ENCODE measurements around the gene INSIG1.

The INSIG1 gene

GRCh38 chr7:155355745-155356144, 58.1 kb downstream of the INSIG1 start:
- no peak overlapping the region for H2AFZ ChIP-seq (ENCODE audit: low read length)
- no peak for TF ChIP-seq EZH2phosphoT487 (IDR thresholded peaks at IDR 0.05; ENCODE audit: low read length)
- no peak for TF ChIP-seq CTCF (IDR thresholded peaks at IDR 0.05; ENCODE audit: low read length)
- no peak for TF ChIP-seq EZH2 (optimal IDR thresholded peaks at IDR 0.05; ENCODE audit: low read depth, low read length)
- no peak overlapping the region for H3K4me2 ChIP-seq (ENCODE audit: low read depth, low read length)
- H3K79me2 ChIP-seq (ENCODE audit: low read length), result no peaks in the 10 kb centered on the region
- DNase-seq, result no peak
- no peaks in the 10 kb centered on the region for H3K9me2 ChIP-seq (replicated peaks; ENCODE audit: insufficient read depth, low read length)
- no peaks in the 10 kb centered on the region for H3K36me3 ChIP-seq (replicated peaks; ENCODE audit: insufficient read depth, low read length)
- no peak overlapping the region for H3K4me3 ChIP-seq (ENCODE audit: low read length)
- H3K27me3 ChIP-seq (replicated peaks; ENCODE audit: insufficient read depth, low read length), result peaks cover 77% of the 10 kb centered on the region
- H3K27ac ChIP-seq (ENCODE audit: low read length), result no peak overlapping the region
- H3K9me3 ChIP-seq (replicated peaks; ENCODE audit: insufficient read depth, low read length), result no peaks in the 10 kb centered on the region
- no peaks in the 10 kb centered on the region for H3F3A ChIP-seq (ENCODE audit: insufficient read depth, low read length)
- H3K4me1 ChIP-seq (ENCODE audit: low read length), result no peaks in the 10 kb centered on the region
- H3K9ac ChIP-seq (ENCODE audit: low read length), result no peak overlapping the region
- no peaks in the 10 kb centered on the region for H4K20me1 ChIP-seq (ENCODE audit: insufficient read depth, low read length)

- Histone ChIP-seq H3K9me3 (replicated peaks; ENCODE audit: insufficient read depth, low read length) (no peaks in the 10 kb centered on the region), H3K36me3 (replicated peaks; ENCODE audit: insufficient read depth, low read length) (no peaks in the 10 kb centered on the region), H2AFZ (ENCODE audit: low read length) (no peak overlapping the region), H3K79me2 (ENCODE audit: low read length) (no peaks in the 10 kb centered on the region), H3K9me2 (replicated peaks; ENCODE audit: insufficient read depth, low read length) (no peaks in the 10 kb centered on the region), H3K27me3 (replicated peaks; ENCODE audit: insufficient read depth, low read length) (peaks cover 77% of the 10 kb centered on the region), H3F3A (ENCODE audit: insufficient read depth, low read length) (no peaks in the 10 kb centered on the region), H3K27ac (ENCODE audit: low read length) (no peak overlapping the region), H3K4me1 (ENCODE audit: low read length) (no peaks in the 10 kb centered on the region), H3K9ac (ENCODE audit: low read length) (no peak overlapping the region), H3K4me2 (ENCODE audit: low read depth, low read length) (no peak overlapping the region), H4K20me1 (ENCODE audit: insufficient read depth, low read length) (no peaks in the 10 kb centered on the region), H3K4me3 (ENCODE audit: low read length) (no peak overlapping the region)
- no peak for TF ChIP-seq EZH2phosphoT487 (IDR thresholded peaks at IDR 0.05; ENCODE audit: low read length)
- TF ChIP-seq CTCF (IDR thresholded peaks at IDR 0.05; ENCODE audit: low read length), result peak; percentile 38
- no peak for TF ChIP-seq EZH2 (optimal IDR thresholded peaks at IDR 0.05; ENCODE audit: low read depth, low read length)
- no peak for DNase-seq
Measured at GRCh38 chr7:155356323-155357105, 58.8 kb downstream of the INSIG1 start.

- H2AFZ ChIP-seq (ENCODE audit: low read length), result no peak overlapping the region
- no peaks in the 10 kb centered on the region for H3K9me2 ChIP-seq (replicated peaks; ENCODE audit: insufficient read depth, low read length)
- H3K9me3 ChIP-seq (replicated peaks; ENCODE audit: insufficient read depth, low read length), result no peaks in the 10 kb centered on the region
- no peaks in the 10 kb centered on the region for H3K79me2 ChIP-seq (ENCODE audit: low read length)
- H3K4me2 ChIP-seq (ENCODE audit: low read depth, low read length), result no peak overlapping the region
- DNase-seq, result no peak
- no peak overlapping the region for H3K27ac ChIP-seq (ENCODE audit: low read length)
- no peaks in the 10 kb centered on the region for H3K4me1 ChIP-seq (ENCODE audit: low read length)
- H3F3A ChIP-seq (ENCODE audit: insufficient read depth, low read length), result no peaks in the 10 kb centered on the region
- peaks cover 72% of the 10 kb centered on the region for H3K27me3 ChIP-seq (replicated peaks; ENCODE audit: insufficient read depth, low read length)
- TF ChIP-seq CTCF (IDR thresholded peaks at IDR 0.05; ENCODE audit: low read length) (no peak), EZH2phosphoT487 (IDR thresholded peaks at IDR 0.05; ENCODE audit: low read length) (no peak), EZH2 (optimal IDR thresholded peaks at IDR 0.05; ENCODE audit: low read depth, low read length) (no peak)
- H3K4me3 ChIP-seq (ENCODE audit: low read length), result no peak overlapping the region
- no peaks in the 10 kb centered on the region for H3K36me3 ChIP-seq (replicated peaks; ENCODE audit: insufficient read depth, low read length)
- no peaks in the 10 kb centered on the region for H4K20me1 ChIP-seq (ENCODE audit: insufficient read depth, low read length)
- H3K9ac ChIP-seq (ENCODE audit: low read length), result no peak overlapping the region
Measured at GRCh38 chr7:155357573-155358041, 59.9 kb downstream of the INSIG1 start.
